HG02763 (cell line): ENCODE results near the gene ETV4.
"Not testable (repeated sequence)": the region's sequence is repeated elsewhere in the genome, so short reads cannot be mapped to it uniquely, and the experiment has no call there.

Experiments
- ATAC-seq: cut with Tn5 transposase; IDR thresholded peaks from one replicate; pipeline ENCODE4 v1.9.1; 2021; ENCODE audit warnings: mild to moderate bottlenecking, moderate library complexity; ENCODE audit not compliant: unreplicated experiment

Gene ETV4

GRCh38 chr17:43517615-43518386 lies 28.3 kb downstream of the ETV4 start:
- ATAC-seq = no peak

DNA sequence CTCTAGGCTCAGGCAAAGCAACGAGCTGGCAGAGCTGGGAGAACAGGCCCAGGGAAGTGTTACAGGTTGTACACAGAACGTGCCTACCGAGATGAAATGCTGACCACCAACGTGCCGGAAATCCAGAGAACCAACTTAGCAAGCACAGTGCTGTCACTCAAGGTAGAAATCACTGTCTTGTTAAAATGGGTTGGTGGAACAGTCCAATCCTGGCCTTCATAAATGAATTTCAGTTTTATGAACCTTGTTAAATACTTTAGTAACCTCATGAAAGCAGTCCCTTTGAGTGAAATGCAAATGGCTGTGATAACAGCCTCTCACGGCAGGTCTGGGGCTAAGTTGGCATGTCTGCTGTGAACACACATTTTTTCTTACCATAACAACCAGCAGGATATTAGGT lies 29.0 kb downstream of the ETV4 start:
- ATAC-seq = no peak

GRCh38 chr17:43515656-43516055 lies 30.5 kb downstream of the ETV4 start:
- ATAC-seq = no peak

DNA sequence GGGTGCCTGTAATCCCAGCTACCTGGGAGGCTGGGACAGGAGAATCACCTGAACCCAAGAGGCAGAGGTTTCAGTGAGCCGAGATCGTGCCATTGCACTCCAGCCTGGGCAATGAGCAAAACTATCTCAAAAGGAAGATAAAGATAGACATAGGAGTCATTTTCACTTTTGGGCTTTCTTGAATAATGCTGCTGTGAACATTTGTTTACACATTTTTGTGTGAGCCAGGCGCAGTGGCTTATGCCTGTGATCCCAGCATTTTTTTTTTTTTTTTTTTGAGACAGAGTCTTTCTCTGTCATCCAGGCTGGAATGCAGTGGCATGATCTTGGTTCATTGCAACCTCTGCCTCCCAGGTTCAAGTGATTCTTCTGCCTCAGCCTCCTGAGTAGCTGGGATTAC lies 34.9 kb downstream of the ETV4 start:
- ATAC-seq = not testable (repeated sequence)

- not testable (repeated sequence) for ATAC-seq
Observed at GRCh38 chr17:43509440-43509839, 36.7 kb downstream of the ETV4 start.

DNA sequence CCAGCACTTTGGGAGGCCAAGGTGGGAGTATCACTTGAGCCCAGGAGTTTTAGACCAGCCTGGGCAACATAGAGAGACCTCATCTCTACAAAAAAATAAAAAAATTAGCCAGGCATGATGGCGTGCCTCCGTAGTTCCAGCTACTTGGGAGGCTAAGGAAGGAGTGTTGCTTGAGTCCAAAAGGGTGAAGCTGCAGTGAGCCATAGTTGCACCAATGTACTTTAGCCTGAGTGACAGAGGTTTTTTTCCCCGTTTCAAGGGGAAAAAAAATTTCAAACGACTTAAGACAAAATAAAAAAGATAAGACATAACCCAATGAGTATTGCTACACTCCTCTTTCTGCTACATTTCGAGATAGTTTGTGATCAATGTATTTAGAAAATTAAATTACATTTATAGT lies 55.5 kb downstream of the ETV4 start:
- ATAC-seq = no peak

DNA sequence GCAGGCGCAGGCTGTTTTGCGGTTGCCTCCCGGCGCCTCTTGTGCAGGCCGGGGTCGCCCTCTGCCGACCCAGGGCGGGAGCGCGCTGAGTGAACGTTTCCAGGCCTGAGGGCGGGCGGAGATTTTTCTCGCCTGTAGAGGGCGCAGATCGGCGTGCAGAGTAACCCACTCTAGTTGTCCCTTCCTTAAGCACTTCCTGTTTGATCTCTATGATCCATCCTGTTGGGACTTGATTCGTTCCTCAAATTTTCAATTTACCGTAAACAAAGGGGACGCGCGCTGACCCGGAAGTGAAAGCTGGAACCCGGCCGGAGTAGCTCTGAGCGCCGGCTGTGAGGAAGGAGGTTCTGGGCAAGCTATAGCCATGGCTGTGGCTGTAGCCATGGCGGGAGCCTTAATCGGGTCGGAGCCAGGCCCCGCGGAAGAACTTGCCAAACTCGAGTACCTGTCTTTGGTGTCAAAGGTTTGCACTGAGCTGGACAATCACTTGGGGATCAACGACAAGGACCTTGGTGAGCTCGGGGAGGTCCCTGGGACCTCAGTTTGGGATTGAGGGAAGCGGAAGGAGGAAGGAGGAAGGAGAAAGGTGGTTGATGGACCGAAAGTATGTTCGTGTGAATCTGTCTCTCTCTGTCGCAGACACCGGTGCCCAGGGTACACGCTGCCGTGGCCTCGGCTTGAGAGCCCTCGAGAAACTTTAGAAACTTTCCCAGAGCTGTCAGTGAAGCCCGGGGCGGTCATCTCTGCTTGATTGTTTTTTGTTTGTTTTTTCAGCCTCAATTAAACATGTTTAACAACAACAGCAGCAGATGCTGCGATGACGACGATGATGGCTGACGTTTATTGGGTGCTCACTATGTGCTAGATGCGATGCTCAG lies 62.2 kb downstream of the ETV4 start, which contains the start of gene DHX8:
TSS of gene DHX8 (plus strand) at position 302 of the 878 bp plus-strand sequence. CDS start at position 365, 63 bp downstream.
- ATAC-seq = peak; percentile 94

GRCh38 chr17:43482103-43483012 lies 63.8 kb downstream of the ETV4 start:
- no peak for ATAC-seq

GRCh38 chr17:43479948-43480347 lies 66.2 kb downstream of the ETV4 start:
- ATAC-seq = no peak
